GM19193 (cell line): Measurements from ENCODE around the gene REEP6.

Experiments used
- POLR2A ChIP-seq: IDR thresholded peaks from 4 replicates; pipeline ENCODE4 v1.6.1; 2011; ENCODE audit not compliant: insufficient read depth, insufficient read length; ENCODE audit errors: extremely low read depth

REEP6 gene

DNA sequence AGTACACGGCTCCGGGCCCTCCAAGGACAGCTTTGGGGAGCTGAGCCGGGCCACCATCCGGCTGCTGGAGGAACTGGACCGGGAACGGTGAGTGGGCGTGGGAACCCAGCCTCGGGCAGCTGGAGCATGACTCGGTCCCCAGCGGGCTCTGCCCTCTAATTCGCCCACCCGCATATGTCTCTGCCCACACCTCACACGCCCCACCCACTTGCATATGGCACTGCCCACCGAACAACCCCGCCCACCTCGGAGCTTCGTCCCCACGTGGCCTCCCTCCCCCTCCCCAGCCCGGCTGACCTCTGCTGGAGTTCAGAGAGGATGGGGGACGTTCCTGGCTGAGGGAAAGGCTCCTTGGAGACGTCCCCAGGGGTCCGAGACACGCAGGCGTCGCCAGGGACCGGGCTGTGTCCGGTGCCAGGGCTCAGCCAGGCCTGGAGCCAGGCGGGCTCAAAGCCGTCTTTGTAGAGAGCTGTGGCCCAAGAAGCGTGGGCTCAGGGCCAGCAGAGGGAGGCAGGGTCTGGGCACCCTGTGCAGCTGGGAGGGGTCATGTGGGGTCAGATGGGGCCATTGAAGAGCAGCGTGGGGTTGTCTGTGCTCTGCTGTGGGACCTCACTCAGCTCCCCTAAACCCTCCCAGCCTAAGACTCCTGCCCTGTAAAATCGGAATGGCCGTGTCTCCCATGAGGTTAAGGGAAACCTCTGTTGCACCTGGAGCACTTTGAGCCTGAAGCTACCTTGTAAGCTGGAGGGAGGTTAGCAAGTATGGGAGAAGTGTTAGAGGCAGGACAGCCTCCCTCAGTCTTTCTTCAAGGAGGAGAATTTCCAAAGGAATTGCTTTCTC lies 37.2 kb upstream of the REEP6 start:
- no peak for TF ChIP-seq POLR2A

DNA sequence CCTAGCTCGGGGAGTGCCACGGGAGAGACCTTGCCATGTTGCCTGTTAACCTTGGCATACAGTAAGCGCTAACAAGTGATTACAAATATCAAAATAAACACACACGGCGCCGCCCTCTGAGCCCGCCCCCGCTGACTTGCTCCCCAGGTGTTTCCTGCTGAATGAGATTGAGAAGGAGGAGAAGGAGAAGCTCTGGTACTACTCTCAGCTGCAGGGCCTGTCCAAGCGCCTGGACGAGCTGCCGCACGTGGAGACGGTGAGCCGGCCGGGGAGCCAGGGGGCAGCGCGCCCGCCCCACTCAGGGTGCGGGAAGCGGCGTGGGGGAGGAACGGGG lies 36.0 kb upstream of the REEP6 start:
- no peak for TF ChIP-seq POLR2A

DNA sequence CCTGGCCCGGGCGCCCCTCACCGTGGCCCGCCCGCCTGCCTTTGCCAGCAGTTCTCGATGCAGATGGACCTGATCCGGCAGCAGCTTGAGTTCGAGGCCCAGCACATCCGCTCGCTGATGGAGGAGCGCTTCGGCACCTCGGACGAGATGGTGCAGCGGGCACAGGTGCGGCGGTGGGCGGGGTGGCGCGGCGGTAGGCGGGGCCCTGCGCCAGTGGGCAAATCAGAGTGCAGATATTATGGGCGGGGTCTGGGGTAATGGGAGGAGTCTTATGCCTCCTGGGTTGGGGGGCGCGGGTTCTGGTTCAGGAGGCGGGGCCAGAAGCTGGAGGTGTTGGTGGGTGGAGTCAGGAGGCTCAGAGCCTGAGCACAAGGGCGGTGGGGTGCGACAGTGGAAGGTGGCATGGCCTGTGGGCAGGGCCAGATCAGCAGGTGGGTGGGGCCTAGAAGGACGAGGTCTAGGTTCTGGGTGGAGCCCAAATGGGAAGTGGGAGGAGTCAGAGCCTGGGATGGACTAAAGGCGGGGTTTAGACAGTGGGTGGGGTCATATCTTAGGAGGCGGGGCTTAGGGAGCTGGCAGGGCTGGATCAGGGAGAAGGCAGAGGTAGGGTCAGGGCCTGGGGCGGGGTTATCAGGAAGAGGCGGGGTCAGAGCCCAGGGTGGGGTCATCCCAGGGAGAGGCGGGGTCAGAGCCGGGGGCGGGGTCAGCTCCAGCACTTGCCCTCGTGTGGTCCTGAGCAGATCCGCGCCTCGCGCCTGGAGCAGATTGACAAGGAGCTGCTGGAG lies 35.5 kb upstream of the REEP6 start:
- no peak for TF ChIP-seq POLR2A

DNA sequence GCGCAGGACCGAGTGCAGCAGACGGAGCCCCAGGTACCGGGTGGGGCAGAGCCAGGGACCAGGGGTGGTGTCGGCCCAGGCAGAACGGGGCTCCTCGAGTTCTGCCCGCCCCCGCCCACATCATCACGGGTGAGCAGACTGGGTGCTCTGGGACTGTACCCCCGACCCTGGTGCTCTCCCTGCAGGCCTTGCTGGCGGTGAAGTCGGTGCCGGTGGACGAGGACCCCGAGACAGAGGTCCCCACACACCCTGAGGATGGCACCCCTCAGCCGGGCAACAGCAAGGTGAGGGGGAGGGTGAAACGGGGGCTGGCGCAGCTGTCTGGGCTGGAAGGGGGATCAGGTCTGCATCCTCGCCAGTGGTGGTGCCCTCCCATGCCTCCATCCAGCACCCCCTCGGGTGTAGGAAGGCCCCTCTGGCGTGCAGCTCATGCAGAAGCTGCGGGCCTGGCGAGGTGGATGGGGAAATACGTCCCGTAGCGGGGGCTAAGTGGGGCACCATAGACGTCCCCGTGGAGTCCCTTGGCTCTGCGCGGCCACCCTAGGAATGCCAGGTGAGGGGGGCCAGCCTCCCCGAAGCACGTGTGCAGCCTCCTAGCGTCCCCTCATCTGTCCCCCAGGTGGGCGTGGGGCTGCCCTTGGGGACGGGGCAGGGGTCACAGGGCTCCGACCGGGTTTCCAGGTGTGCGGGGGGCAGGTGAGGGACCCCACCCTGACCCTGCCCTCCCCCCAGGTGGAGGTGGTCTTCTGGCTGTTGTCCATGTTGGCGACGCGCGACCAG lies 34.7 kb upstream of the REEP6 start:
- no peak for TF ChIP-seq POLR2A

DNA sequence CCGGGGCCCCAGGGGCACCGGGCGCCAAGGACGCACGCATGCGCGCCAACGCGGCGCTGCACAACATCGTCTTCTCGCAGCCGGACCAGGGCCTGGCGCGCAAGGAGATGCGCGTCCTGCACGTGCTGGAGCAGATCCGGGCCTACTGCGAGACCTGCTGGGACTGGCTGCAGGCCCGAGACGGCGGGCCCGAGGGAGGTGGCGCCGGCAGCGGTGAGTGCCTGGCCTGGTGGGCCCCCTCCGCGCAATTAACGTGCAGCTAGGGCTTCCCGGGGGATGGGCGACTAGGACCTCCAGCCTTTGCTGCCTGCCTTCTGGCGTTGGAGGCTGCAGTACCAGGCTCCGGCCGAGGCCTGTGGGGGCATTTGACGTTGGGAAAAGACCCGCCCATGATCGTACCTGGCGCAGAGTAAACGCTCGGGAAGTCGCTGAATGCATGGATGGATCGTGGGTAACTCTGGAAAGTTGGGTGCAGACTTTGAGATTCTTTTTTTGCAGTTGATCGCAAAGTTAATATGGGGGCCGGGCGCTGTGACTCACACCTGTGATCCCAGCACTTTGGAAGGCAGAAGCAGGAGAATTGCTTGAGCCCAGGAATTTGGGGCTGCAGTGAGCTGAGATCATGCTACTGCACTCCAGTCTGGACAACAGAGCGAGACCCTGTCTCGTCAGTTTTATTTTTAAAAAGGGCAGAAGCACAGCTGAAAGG lies 33.8 kb upstream of the REEP6 start:
- no peak for TF ChIP-seq POLR2A

DNA sequence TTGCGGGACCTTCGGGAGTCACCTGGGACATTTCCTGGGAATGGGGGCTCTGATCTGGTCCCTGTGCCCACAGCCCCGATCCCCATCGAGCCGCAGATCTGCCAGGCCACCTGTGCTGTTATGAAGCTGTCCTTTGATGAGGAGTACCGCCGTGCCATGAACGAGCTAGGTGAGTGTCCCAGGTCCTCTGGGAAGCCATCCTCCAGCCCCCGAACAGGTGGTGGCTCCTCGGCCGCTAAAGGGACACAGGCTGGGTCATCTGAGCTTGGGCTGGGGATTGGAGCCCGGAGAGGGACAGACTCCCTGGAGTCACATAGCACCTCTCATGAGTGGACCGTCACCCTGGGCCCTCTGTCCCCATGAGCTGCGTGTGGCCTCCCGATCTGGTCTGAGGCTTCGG lies 33.1 kb upstream of the REEP6 start:
- no peak for TF ChIP-seq POLR2A

DNA sequence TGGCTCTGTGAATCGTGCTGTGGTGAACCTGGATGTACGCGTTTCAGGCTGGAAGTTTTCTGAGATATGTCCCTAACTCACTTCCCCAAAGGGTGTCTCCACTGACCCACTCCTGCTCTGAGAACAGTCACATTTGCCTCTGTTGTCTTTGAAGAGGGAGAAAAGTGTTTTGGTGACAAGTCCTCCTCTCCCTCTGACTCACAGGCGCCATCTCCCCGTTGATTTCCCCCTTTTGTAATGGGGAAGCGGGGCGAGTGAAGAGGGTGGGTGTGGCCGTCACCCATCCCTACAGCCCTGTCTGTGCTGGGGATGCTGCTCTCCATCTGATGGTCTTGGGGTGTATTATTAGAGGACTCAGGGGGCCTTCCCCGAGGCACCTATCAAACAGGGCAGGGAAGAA lies 31.5 kb upstream of the REEP6 start:
- no peak for TF ChIP-seq POLR2A

DNA sequence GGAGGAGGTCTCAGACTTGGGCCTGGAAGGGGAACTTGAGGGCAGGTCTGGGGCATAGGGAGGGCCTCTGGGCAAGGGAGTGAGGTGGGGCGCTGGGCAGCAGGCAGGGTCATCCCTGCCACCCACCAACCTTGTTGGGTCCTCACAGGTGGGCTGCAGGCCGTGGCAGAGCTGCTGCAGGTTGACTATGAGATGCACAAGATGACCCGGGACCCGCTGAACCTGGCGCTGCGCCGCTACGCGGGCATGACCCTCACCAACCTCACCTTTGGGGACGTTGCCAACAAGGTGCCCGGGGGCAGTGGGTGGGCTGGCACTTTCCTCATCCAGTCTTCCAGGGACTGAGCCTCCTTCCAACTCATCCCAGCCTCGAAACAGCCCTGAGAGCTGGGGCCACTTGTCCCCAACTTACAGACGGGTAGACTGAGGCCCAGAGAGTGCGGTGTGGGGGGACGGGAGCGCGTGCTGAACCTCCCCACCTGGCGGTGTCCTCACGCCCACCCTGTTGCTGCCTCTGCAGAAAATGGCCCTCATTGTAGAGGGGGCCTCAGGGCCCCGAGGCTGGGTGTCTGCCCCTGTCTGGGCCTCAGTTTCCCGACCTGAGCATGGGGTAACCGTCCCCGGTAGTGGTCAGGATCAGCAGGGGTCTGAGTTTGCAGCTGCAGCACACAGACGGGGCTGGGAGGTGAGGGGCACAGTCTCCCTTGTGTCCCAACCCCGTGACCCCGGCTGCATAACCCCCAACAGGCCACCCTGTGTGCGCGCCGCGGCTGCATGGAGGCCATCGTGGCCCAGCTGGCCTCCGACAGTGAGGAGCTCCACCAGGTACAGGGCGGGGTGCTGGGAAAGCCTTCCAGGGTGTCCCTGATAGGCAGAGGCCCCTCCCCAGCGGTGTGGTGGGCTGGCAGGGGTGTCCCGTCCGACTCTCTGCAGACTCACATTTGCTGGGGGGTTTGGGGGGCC lies 30.7 kb upstream of the REEP6 start:
- no peak for TF ChIP-seq POLR2A

DNA sequence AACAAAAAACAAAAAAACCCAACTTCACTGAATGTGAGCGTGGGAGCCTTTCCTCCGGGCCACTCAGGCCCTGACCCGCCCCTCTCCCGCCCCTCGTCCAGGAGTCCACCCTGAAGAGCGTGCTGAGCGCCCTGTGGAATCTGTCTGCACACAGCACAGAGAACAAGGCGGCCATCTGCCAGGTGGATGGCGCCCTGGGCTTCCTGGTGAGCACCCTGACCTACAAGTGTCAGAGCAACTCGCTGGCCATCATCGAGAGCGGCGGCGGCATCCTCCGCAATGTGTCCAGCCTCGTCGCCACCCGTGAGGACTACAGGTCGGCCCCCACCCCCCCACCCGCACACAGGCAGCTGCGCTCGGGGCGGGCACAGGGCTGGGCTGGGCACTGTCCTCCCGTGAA lies 29.1 kb upstream of the REEP6 start:
- TF ChIP-seq POLR2A = no peak

DNA sequence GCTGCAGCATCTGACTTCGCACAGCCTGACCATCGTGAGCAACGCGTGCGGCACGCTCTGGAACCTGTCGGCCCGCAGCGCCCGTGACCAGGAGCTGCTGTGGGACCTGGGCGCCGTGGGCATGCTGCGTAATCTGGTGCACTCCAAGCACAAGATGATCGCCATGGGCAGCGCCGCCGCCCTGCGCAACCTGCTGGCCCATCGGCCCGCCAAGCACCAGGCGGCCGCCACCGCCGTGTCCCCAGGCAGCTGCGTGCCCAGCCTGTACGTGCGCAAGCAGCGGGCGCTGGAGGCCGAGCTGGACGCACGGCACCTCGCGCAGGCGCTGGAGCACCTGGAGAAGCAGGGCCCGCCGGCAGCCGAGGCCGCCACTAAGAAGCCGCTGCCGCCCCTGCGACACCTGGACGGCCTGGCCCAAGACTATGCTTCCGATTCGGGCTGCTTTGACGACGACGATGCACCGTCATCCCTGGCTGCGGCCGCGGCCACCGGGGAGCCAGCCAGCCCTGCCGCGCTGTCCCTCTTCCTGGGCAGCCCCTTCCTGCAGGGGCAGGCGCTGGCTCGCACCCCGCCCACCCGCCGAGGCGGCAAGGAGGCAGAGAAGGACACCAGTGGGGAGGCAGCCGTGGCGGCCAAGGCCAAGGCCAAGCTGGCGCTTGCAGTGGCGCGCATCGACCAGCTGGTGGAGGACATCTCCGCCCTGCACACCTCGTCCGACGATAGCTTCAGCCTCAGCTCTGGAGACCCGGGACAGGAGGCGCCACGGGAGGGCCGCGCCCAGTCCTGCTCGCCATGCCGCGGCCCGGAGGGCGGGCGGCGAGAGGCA lies 25.6 kb upstream of the REEP6 start:
- TF ChIP-seq POLR2A = no peak

DNA sequence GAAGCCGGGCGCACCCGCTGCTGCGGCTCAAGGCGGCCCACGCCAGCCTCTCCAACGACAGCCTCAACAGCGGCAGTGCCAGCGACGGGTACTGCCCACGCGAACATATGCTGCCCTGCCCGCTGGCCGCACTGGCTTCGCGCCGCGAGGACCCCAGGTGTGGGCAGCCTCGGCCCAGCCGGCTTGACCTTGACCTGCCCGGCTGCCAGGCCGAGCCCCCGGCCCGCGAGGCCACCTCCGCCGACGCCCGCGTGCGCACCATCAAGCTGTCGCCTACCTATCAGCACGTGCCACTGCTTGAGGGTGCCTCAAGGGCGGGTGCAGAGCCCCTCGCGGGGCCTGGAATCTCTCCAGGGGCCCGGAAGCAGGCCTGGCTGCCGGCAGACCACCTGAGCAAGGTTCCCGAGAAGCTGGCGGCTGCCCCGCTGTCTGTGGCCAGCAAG lies 24.9 kb upstream of the REEP6 start:
- TF ChIP-seq POLR2A = no peak

DNA sequence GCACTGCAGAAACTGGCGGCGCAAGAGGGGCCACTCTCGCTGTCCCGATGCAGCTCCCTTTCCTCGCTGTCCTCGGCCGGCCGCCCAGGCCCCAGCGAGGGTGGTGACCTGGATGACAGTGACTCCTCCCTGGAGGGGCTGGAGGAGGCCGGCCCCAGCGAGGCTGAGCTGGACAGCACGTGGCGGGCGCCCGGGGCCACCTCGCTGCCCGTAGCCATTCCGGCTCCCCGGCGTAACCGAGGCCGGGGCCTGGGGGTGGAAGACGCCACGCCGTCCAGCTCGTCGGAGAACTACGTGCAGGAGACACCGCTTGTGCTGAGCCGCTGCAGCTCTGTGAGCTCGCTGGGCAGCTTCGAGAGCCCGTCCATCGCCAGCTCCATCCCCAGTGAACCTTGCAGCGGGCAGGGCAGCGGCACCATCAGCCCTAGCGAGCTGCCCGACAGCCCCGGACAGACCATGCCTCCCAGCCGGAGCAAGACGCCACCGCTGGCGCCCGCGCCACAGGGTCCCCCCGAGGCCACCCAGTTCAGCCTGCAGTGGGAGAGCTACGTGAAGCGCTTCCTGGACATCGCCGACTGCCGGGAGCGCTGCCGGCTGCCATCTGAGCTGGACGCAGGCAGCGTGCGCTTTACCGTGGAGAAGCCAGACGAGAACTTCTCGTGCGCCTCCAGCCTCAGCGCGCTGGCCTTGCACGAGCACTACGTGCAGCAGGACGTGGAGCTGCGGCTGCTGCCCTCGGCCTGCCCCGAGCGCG lies 24.3 kb upstream of the REEP6 start:
- TF ChIP-seq POLR2A = no peak
